DOHH2 (cell line): ENCODE results near the gene PRR16.

Source experiments
- CTCF ChIP-seq: fragments of 200-600 bp; sonication (generic); IDR thresholded peaks from one replicate; pipeline ENCODE4 v1.5.1; 2014; ENCODE audit warnings: antibody characterized with exemption, mild to moderate bottlenecking, low read depth, low read length; ENCODE audit not compliant: poor library complexity, severe bottlenecking
- EZH2phosphoT487 ChIP-seq: fragments of 200-600 bp; sonication (generic); IDR thresholded peaks from 2 replicates; pipeline ENCODE4 v1.6.1; 2017; ENCODE audit warnings: borderline replicate concordance, mild to moderate bottlenecking, antibody characterized with exemption, low read length, moderate library complexity, mixed read lengths

GRCh38 chr5:120479066-120479465, 15.0 kb downstream of the PRR16 start:
- TF ChIP-seq CTCF (no peak), EZH2phosphoT487 (no peak)
